ENCODE data around the gene CPLX3.

The CPLX3 gene

GRCh38 chr15:74780523-74781430 is 45.6 kb upstream of the CPLX3 start:
- TF ChIP-seq CTCF (IDR thresholded peaks at IDR 0.05; ENCODE audit: low read depth, low read length, missing control alignments), result no peak
- no peak for DNase-seq (ENCODE audit: low read depth)
- H3K4me3 ChIP-seq (ENCODE audit: low read depth, low read length), result no peak overlapping the region
- in situ Hi-C loops (cut with HindIII; ENCODE audit: low sequenced_read_pairs), result no loop called here

GRCh38 chr15:74781431-74782258 is 44.8 kb upstream of the CPLX3 start, which contains the start of gene CSK:
CSK (plus strand) TSS chr15:74782080; CDS start chr15:74798298, 16,218 bp downstream.
- no peak for DNase-seq (ENCODE audit: low read depth)
- in situ Hi-C loops (cut with HindIII; ENCODE audit: low sequenced_read_pairs), result no loop called here
- TF ChIP-seq CTCF (IDR thresholded peaks at IDR 0.05; ENCODE audit: low read depth, low read length, missing control alignments), result peak; percentile 44
- peak within 1 kb of the TSS; percentile 82 for H3K4me3 ChIP-seq (ENCODE audit: low read depth, low read length)

- in situ Hi-C loops (cut with HindIII; ENCODE audit: low sequenced_read_pairs), result no loop called here
- no peak for DNase-seq (ENCODE audit: low read depth)
- no peak for TF ChIP-seq CTCF (IDR thresholded peaks at IDR 0.05; ENCODE audit: low read depth, low read length, missing control alignments)
- peak overlapping the region; percentile 82 for H3K4me3 ChIP-seq (ENCODE audit: low read depth, low read length)
Observed at GRCh38 chr15:74782259-74783071, 44.0 kb upstream of the CPLX3 start.

- TF ChIP-seq CTCF (IDR thresholded peaks at IDR 0.05; ENCODE audit: low read depth, low read length, missing control alignments), result no peak
- DNase-seq (ENCODE audit: low read depth), result no peak
- H3K4me3 ChIP-seq (ENCODE audit: low read depth, low read length), result peak overlapping the region; percentile 82
- in situ Hi-C loops (cut with HindIII; ENCODE audit: low sequenced_read_pairs), result no loop called here
Observed at GRCh38 chr15:74783072-74783807, 43.2 kb upstream of the CPLX3 start.

GRCh38 chr15:74783808-74784175 is 42.6 kb upstream of the CPLX3 start:
- no peak for TF ChIP-seq CTCF (IDR thresholded peaks at IDR 0.05; ENCODE audit: low read depth, low read length, missing control alignments)
- in situ Hi-C loops (cut with HindIII; ENCODE audit: low sequenced_read_pairs), result no loop called here
- no peak for DNase-seq (ENCODE audit: low read depth)
- H3K4me3 ChIP-seq (ENCODE audit: low read depth, low read length), result peak overlapping the region; percentile 82
